Panc1 (cell line): ENCODE data around the gene ANKRD33B.

Source experiments
- CTCF ChIP-seq: fragments of 450-650 bp; IDR thresholded peaks from 2 replicates; pipeline ENCODE4 v1.5.1; 2017; ENCODE audit warnings: mild to moderate bottlenecking
- POLR2AphosphoS5 ChIP-seq: IDR thresholded peaks from 2 replicates; pipeline ENCODE4 v1.6.1; 2012; ENCODE audit warnings: mild to moderate bottlenecking, low read depth, low read length, moderate library complexity
- REST ChIP-seq, 2 experiments: IDR thresholded peaks; 2 replicates each; pipeline ENCODE4 v1.6.1; 2011 to 2012; ENCODE audit warnings: low read depth in 2 of 2, control low read depth in 1 of 2, low read length in 1 of 2, mild to moderate bottlenecking in 1 of 2, moderate library complexity in 1 of 2; ENCODE audit not compliant: insufficient read depth in 1 of 2
- SIN3A ChIP-seq: IDR thresholded peaks from 2 replicates; pipeline ENCODE4 v1.6.1; 2012; ENCODE audit warnings: low read depth, mild to moderate bottlenecking, low read length, moderate library complexity, borderline replicate concordance; ENCODE audit not compliant: insufficient read depth
- TCF7L2 ChIP-seq: IDR thresholded peaks from 2 replicates; pipeline ENCODE4 v1.6.1; 2011; ENCODE audit warnings: mild to moderate bottlenecking, low read depth, low read length, inconsistent platforms

GRCh38 chr5:10527281-10527950 lies 36.5 kb upstream of the ANKRD33B start:
- TF ChIP-seq CTCF (no peak), TCF7L2 (no peak), SIN3A (no peak), REST (IDR thresholded peaks at IDR 0.05; ENCODE audit: insufficient read depth in 1 of 2, low read depth in 2 of 2, low read length in 1 of 2) (no peak), POLR2AphosphoS5 (no peak)
